Keratinocyte (primary cell): ENCODE data around the gene PRICKLE4. TPM values are rescaled to one million over a fixed set of nuclear protein-coding genes. Genes with fewer than 3 reads are reported as not detected.

Experiments
- DNase-seq: peaks from one replicate; pipeline ENCODE4 v3.0.0-alpha.2; 2011; ENCODE audit warnings: low read depth, missing footprints, low spot score
- FAIRE-seq: peaks from 2 replicates; lab custom pipeline; 2011; peaks lifted over from hg19 to GRCh38; lab: Jason Lieb, UNC
- H2AFZ ChIP-seq: 2 replicates; pipeline ENCODE4 v1.6.0; 2012; ENCODE audit warnings: low read length, control low read depth, inconsistent platforms; ENCODE audit not compliant: control insufficient read depth
- H3K27ac ChIP-seq: 2 replicates; pipeline ENCODE4 v1.5.1; 2011; ENCODE audit warnings: low read length; ENCODE audit not compliant: control insufficient read depth, insufficient read depth
- H3K27me3 ChIP-seq: 3 replicates; pipeline ENCODE4 v1.6.0; 2011; ENCODE audit warnings: low read length; ENCODE audit not compliant: control insufficient read depth, insufficient read depth; ENCODE audit errors: extremely low read depth
- H3K36me3 ChIP-seq, 2 experiments: 2 replicates in 1 of 2; 3 replicates in 1 of 2; pipeline ENCODE4 v1.5.1; 2011; ENCODE audit warnings: low read length in 2 of 2, mild to moderate bottlenecking in 1 of 2; ENCODE audit not compliant: control insufficient read depth in 2 of 2, insufficient read depth in 2 of 2; ENCODE audit errors: extremely low read depth in 1 of 2
- H3K4me1 ChIP-seq: 3 replicates; pipeline ENCODE4 v1.5.1; 2011; ENCODE audit warnings: low read length; ENCODE audit not compliant: control insufficient read depth, insufficient read depth; ENCODE audit errors: extremely low read depth
- H3K4me2 ChIP-seq: 3 replicates; pipeline ENCODE4 v1.6.0; 2011; ENCODE audit warnings: low read depth, low read length; ENCODE audit not compliant: control insufficient read depth, insufficient read depth; ENCODE audit errors: extremely low read depth
- H3K4me3 ChIP-seq, 3 experiments: fragments of 200-600 bp in 1 of 3; sonication (generic) in 1 of 3; 2 replicates in 2 of 3; 3 replicates in 1 of 3; pipeline ENCODE4 v1.5.1; 2011 to 2016; ENCODE audit warnings: low read length in 3 of 3, mild to moderate bottlenecking in 3 of 3, control low read depth in 2 of 3, inconsistent platforms in 1 of 3, low read depth in 1 of 3, mixed read lengths in 1 of 3, mixed run types in 1 of 3, moderate library complexity in 1 of 3; ENCODE audit not compliant: control insufficient read depth in 2 of 3, insufficient read depth in 2 of 3; ENCODE audit errors: extremely low read depth in 1 of 3
- H3K79me2 ChIP-seq: 2 replicates; pipeline ENCODE4 v1.6.0; 2012; ENCODE audit warnings: low read length; ENCODE audit not compliant: control insufficient read depth, insufficient read depth
- H3K9ac ChIP-seq: 3 replicates; pipeline ENCODE4 v1.6.0; 2011; ENCODE audit warnings: low read length; ENCODE audit not compliant: control insufficient read depth, insufficient read depth; ENCODE audit errors: extremely low read depth
- H3K9me1 ChIP-seq: 3 replicates; pipeline ENCODE4 v1.6.0; 2011; ENCODE audit warnings: low read length; ENCODE audit not compliant: control insufficient read depth, insufficient read depth; ENCODE audit errors: extremely low read depth
- H3K9me3 ChIP-seq: 2 replicates; pipeline ENCODE4 v1.5.1; 2012; ENCODE audit warnings: low read depth, low read length; ENCODE audit not compliant: control insufficient read depth
- H4K20me1 ChIP-seq: 3 replicates; pipeline ENCODE4 v1.6.0; 2011; ENCODE audit warnings: low read length; ENCODE audit not compliant: control insufficient read depth, insufficient read depth; ENCODE audit errors: extremely low read depth
- EZH2 ChIP-seq: IDR thresholded peaks from one replicate; pipeline ENCODE4 v1.6.1; 2012; ENCODE audit warnings: inconsistent platforms, mild to moderate bottlenecking, low read length, moderate library complexity
- dilution Hi-C: fragments of 300-500 bp; cut with MboI; formaldehyde crosslinking; loops from one replicate; pipeline ENCODE4 v1.7.0; 2020; ENCODE audit warnings: low sequenced_read_pairs; ENCODE audit not compliant: extremely low pct_ligation_motif_present
- polyA plus RNA-seq, 5 experiments: library from polyadenylated mRNA; depleted of rRNA in 3 of 5; stranded (reverse) in 3 of 5; stranded (forward) in 1 of 5; unstranded in 1 of 5; fragments of >200 nt; gene quantifications; 1 replicate in 1 of 5; 2 replicates in 3 of 5; 3 replicates in 1 of 5; pipeline versions ENCODE4 v1.2.1 to v1.2.3, GENCODE V29; 2011 to 2012; ENCODE audit warnings: missing spikeins in 2 of 5, low read depth in 1 of 5, low replicate concordance in 1 of 5
- TF ChIP-seq, protein P1 (sequence below), 3 experiments: IDR thresholded peaks in 1 of 3; conservative IDR thresholded peaks in 1 of 3; optimal IDR thresholded peaks in 1 of 3; 2 replicates in 2 of 3; 3 replicates in 1 of 3; pipeline versions ENCODE3 to v1.5.1; 2011; ENCODE audit warnings: low read length in 3 of 3, mild to moderate bottlenecking in 3 of 3, moderate library complexity in 2 of 3, control low read depth in 1 of 3, inconsistent platforms in 1 of 3; ENCODE audit not compliant: insufficient read depth in 2 of 3; ENCODE audit errors: extremely low read depth in 1 of 3

PRICKLE4 gene
- polyA plus RNA-seq, 1 donor (not counting 4 experiments of a cell fraction or from before 2014, with no cell fraction given): 0.13 TPM

DNA sequence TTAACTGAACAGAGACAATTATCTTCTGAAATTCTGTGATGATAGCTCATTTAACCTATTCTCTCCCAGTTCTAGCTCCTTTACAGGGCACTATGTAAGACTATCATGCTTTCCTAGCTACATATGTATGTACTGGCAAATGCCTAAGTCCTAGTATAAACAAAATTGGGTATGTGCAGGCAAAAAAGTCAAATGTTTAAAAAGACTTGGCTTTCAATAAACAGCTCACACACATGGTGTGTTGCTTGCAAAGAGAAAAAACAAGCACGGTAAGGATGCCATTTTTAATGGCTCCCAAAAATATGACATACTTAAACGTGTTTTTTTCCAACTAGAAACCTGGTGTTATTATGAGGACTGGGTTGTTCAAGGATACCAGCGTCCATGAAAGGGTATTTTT lies 51.7 kb downstream of the PRICKLE4 start:
- TF ChIP-seq EZH2: no peak
- FAIRE-seq: peak; percentile 32
- no peaks in the 10 kb centered on the region for H3K79me2 ChIP-seq
- no peak overlapping the region for H3K4me2 ChIP-seq
- no peak for DNase-seq
- H3K27ac ChIP-seq: no peak overlapping the region
- no peaks in the 10 kb centered on the region for H3K27me3 ChIP-seq
- H3K4me3 ChIP-seq: no peak overlapping the region
- dilution Hi-C loops: no loop called here
- no peaks in the 10 kb centered on the region for H3K36me3 ChIP-seq
- no peak overlapping the region for H2AFZ ChIP-seq
- H3K9ac ChIP-seq: no peak overlapping the region
- no peaks in the 10 kb centered on the region for H3K4me1 ChIP-seq
- H3K9me3 ChIP-seq: no peaks in the 10 kb centered on the region
- no peaks in the 10 kb centered on the region for H3K9me1 ChIP-seq
- no peaks in the 10 kb centered on the region for H4K20me1 ChIP-seq

DNA sequence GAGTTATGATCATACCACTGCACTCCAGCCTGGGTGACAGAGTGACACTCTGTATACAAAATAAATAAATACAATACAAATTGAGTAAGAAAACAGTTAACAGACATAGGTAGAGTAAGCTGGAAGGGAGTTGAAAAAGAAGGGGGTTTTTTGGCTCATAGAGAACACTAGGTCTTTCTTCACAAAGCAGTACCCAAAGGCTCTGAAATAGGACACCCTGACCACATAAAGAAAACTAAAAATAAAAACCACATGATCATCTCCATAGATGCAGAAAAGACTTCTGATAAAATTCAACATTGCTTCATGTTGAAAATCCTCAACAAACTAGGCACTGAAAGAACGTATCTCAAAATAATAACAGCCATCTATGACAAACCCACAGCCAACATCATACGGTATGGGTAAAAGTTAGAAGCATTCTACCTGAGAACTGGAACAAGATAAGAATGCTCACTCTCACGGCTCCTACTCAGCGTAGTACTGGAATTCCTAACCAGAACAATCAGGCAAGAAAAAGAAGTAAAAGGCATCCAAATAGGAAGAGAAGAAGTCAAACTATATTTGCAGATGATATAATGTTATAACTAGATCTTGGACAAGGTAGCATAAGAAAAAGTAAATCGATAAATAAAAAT lies 55.6 kb downstream of the PRICKLE4 start:
- Histone ChIP-seq H3K9me3 (no peaks in the 10 kb centered on the region), H3K79me2 (no peaks in the 10 kb centered on the region), H3K27me3 (no peaks in the 10 kb centered on the region), H3K9me1 (no peaks in the 10 kb centered on the region), H3K27ac (no peak overlapping the region), H4K20me1 (no peaks in the 10 kb centered on the region), H3K4me1 (no peaks in the 10 kb centered on the region), H2AFZ (no peak overlapping the region), H3K4me3 (no peak overlapping the region), H3K36me3 (peaks cover 0 to 1% of the 10 kb centered on the region in 2 experiments), H3K4me2 (no peak overlapping the region), H3K9ac (no peak overlapping the region)
- TF ChIP-seq, protein P1, sequence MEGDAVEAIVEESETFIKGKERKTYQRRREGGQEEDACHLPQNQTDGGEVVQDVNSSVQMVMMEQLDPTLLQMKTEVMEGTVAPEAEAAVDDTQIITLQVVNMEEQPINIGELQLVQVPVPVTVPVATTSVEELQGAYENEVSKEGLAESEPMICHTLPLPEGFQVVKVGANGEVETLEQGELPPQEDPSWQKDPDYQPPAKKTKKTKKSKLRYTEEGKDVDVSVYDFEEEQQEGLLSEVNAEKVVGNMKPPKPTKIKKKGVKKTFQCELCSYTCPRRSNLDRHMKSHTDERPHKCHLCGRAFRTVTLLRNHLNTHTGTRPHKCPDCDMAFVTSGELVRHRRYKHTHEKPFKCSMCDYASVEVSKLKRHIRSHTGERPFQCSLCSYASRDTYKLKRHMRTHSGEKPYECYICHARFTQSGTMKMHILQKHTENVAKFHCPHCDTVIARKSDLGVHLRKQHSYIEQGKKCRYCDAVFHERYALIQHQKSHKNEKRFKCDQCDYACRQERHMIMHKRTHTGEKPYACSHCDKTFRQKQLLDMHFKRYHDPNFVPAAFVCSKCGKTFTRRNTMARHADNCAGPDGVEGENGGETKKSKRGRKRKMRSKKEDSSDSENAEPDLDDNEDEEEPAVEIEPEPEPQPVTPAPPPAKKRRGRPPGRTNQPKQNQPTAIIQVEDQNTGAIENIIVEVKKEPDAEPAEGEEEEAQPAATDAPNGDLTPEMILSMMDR (optimal IDR thresholded peaks at IDR 0.05 in 1 of 3, IDR thresholded peaks at IDR 0.05 in 1 of 3, conservative IDR thresholded peaks at IDR 0.05 in 1 of 3; ENCODE audit: extremely low read depth in 1 of 3, insufficient read depth in 2 of 3, low read length in 3 of 3): no peak
- TF ChIP-seq EZH2: no peak
- DNase-seq (no peak), FAIRE-seq (no peak)
- dilution Hi-C loops: no loop called here

DNA sequence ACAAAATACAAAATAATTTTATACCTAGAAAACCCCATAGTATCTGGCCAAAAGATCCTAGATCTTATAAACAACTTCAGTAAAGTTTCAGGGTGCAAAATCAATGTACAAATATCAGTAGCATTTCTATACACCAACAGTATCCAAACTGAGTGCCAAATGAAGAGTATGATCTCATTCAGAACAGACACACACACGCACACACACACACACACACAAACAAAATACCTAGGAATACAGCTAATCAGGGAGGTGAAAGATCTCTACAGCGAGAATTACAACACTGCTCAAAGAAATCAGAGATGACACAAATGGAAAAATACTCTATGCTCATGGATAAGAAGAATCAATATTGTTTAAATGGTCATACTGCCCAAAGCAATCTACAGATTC lies 56.1 kb downstream of the PRICKLE4 start:
- no peak overlapping the region for H3K4me3 ChIP-seq
- H3K9ac ChIP-seq: no peak overlapping the region
- no peak for DNase-seq
- peaks cover 0 to 1% of the 10 kb centered on the region in 2 experiments for H3K36me3 ChIP-seq
- dilution Hi-C loops: no loop called here
- TF ChIP-seq, protein P1 (optimal IDR thresholded peaks at IDR 0.05 in 1 of 3, IDR thresholded peaks at IDR 0.05 in 1 of 3, conservative IDR thresholded peaks at IDR 0.05 in 1 of 3; ENCODE audit: extremely low read depth in 1 of 3, insufficient read depth in 2 of 3, low read length in 3 of 3): no peak
- TF ChIP-seq EZH2: no peak
- no peak for FAIRE-seq
- no peaks in the 10 kb centered on the region for H4K20me1 ChIP-seq
- H3K27ac ChIP-seq: no peak overlapping the region
- no peak overlapping the region for H2AFZ ChIP-seq
- no peaks in the 10 kb centered on the region for H3K9me1 ChIP-seq
- no peaks in the 10 kb centered on the region for H3K4me1 ChIP-seq
- H3K79me2 ChIP-seq: no peaks in the 10 kb centered on the region
- H3K4me2 ChIP-seq: no peak overlapping the region
- H3K27me3 ChIP-seq: no peaks in the 10 kb centered on the region
- H3K9me3 ChIP-seq: no peaks in the 10 kb centered on the region
